Stimulated activated CD8-positive, alpha-beta memory T cell treated with anti-CD3 and anti-CD28 coated beads, Interleukin-12 subunit alpha, Interleukin-12 subunit beta, amount 100 ng/mL, for 4 hours (primary cell): ENCODE data around the gene PI4K2B.
"Not testable (repeated sequence)": the region's sequence is repeated elsewhere in the genome, so short reads cannot be mapped to it uniquely, and the experiment has no call there.

ENCODE experiments used
- DNase-seq: peaks from one replicate; pipeline ENCODE4 v3.0.0-alpha.2; 2020; ENCODE audit warnings: low read depth

PI4K2B gene

GRCh38 chr4:25242195-25242594 is 8.4 kb downstream of the PI4K2B start:
- not testable (repeated sequence) for DNase-seq

- no peak for DNase-seq
These were observed 11.3 kb downstream of the PI4K2B start for GRCh38 chr4:25245181-25245580.

- DNase-seq, result no peak
These were observed 13.1 kb downstream of the PI4K2B start for GRCh38 chr4:25246680-25247611.

- not testable (repeated sequence) for DNase-seq
These were observed 15.0 kb downstream of the PI4K2B start for GRCh38 chr4:25248875-25249274.

- DNase-seq, result not testable (repeated sequence)
These were observed 15.7 kb downstream of the PI4K2B start for GRCh38 chr4:25249494-25249893.

- DNase-seq, result no peak
These were observed 18.6 kb downstream of the PI4K2B start for GRCh38 chr4:25252230-25253070.

- no peak for DNase-seq
These were observed 19.2 kb downstream of the PI4K2B start for GRCh38 chr4:25253071-25253445.

- DNase-seq, result not testable (repeated sequence)
These were observed 20.0 kb downstream of the PI4K2B start for GRCh38 chr4:25253786-25254185.

- DNase-seq, result no peak
These were observed 25.2 kb downstream of the PI4K2B start for GRCh38 chr4:25258980-25259578.

- no peak for DNase-seq
These were observed 38.0 kb downstream of the PI4K2B start for GRCh38 chr4:25271866-25272265.

GRCh38 chr4:25280210-25280609 is 46.4 kb downstream of the PI4K2B start:
- DNase-seq, result no peak

- no peak for DNase-seq
These were observed 50.1 kb downstream of the PI4K2B start for GRCh38 chr4:25283948-25284347.

GRCh38 chr4:25284466-25284865 is 50.6 kb downstream of the PI4K2B start:
- DNase-seq, result no peak

- no peak for DNase-seq
These were observed 56.7 kb downstream of the PI4K2B start for GRCh38 chr4:25290490-25291067.

GRCh38 chr4:25291158-25291733 is 57.4 kb downstream of the PI4K2B start:
- DNase-seq, result no peak

GRCh38 chr4:25297528-25298242 is 63.9 kb downstream of the PI4K2B start:
- no peak for DNase-seq

GRCh38 chr4:25299476-25300203 is 65.8 kb downstream of the PI4K2B start:
- DNase-seq, result no peak

- no peak for DNase-seq
These were observed 67.6 kb downstream of the PI4K2B start for GRCh38 chr4:25301471-25301870.

GRCh38 chr4:25302626-25303025 is 68.8 kb downstream of the PI4K2B start:
- no peak for DNase-seq

- DNase-seq, result no peak
These were observed 69.7 kb downstream of the PI4K2B start for GRCh38 chr4:25303578-25303977.
